ENCODE measurements around the gene CD4. TPM values are rescaled to one million over a fixed set of nuclear protein-coding genes. Genes with fewer than 3 reads are reported as not detected.

Gene CD4
- total RNA-seq, 1 donor from 2014 or later: 0.70 TPM

- no peak for TF ChIP-seq CTCF (IDR thresholded peaks at IDR 0.05)
- no peak overlapping the region for H3K4me3 Mint-ChIP-seq (ENCODE audit: unreplicated experiment)
- H3K27me3 Mint-ChIP-seq (ENCODE audit: low read depth): no peaks in the 10 kb centered on the region
- H3K4me1 Mint-ChIP-seq (ENCODE audit: low read depth): no peaks in the 10 kb centered on the region
- no peaks in the 10 kb centered on the region for H3K36me3 Mint-ChIP-seq (ENCODE audit: low read depth)
- no peak for DNase-seq (ENCODE audit: low spot score)
- no peak overlapping the region for H3K27ac Mint-ChIP-seq (ENCODE audit: unreplicated experiment)
- H3K9me3 Mint-ChIP-seq (ENCODE audit: low read depth): no peaks in the 10 kb centered on the region
These were observed 21.4 kb downstream of the CD4 start for GRCh38 chr12:6810758-6811157.

DNA sequence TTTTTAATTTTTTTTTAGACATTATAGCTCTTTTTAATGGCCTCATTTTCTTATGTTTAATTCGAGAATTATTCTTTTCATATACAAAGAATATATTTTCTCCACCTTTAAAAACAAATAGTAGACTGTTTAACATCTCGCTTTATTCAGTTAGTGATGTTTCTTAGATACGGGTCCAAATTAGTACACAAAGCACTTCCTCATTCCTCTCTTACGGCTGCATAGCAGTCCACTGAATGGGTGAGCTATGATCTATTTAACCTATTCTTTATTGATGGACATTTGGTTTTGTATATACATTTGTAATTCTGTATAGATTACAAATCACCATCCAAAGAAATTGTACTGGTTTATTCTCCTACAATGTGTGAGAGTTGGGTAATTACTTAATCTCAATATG lies 24.0 kb downstream of the CD4 start:
- H3K4me3 Mint-ChIP-seq (ENCODE audit: unreplicated experiment): no peak overlapping the region
- H3K27ac Mint-ChIP-seq (ENCODE audit: unreplicated experiment): no peak overlapping the region
- no peaks in the 10 kb centered on the region for H3K4me1 Mint-ChIP-seq (ENCODE audit: low read depth)
- H3K27me3 Mint-ChIP-seq (ENCODE audit: low read depth): peaks cover 3% of the 10 kb centered on the region
- TF ChIP-seq CTCF (IDR thresholded peaks at IDR 0.05): no peak
- H3K36me3 Mint-ChIP-seq (ENCODE audit: low read depth): no peaks in the 10 kb centered on the region
- no peak for DNase-seq (ENCODE audit: low spot score)
- H3K9me3 Mint-ChIP-seq (ENCODE audit: low read depth): no peaks in the 10 kb centered on the region

DNA sequence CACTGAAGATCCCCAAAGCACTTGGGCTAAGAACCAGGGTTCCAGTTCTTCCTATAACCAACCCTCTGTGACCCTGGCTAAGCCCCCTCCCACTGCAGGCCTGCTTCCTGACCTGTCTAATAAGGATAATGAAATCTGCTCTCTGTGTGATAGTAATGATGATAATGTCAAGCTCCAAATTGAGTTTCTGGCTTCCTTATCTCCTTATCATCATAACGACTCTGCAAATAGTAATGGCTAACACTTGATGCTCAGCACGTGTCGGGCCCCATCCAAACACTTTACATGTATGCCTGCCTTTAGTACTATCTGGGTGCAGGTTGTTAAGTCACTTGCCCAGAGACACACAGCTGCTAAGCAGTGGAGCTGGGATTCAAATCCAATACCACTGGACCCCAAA lies 27.3 kb downstream of the CD4 start:
- TF ChIP-seq CTCF (IDR thresholded peaks at IDR 0.05): no peak
- Mint-ChIP-seq H3K4me1 (ENCODE audit: low read depth) (peaks cover 18% of the 10 kb centered on the region), H3K9me3 (ENCODE audit: low read depth) (no peaks in the 10 kb centered on the region), H3K4me3 (ENCODE audit: unreplicated experiment) (no peak overlapping the region), H3K27me3 (ENCODE audit: low read depth) (peaks cover 3% of the 10 kb centered on the region), H3K36me3 (ENCODE audit: low read depth) (no peaks in the 10 kb centered on the region), H3K27ac (ENCODE audit: unreplicated experiment) (no peak overlapping the region)
- DNase-seq (ENCODE audit: low spot score): no peak

DNA sequence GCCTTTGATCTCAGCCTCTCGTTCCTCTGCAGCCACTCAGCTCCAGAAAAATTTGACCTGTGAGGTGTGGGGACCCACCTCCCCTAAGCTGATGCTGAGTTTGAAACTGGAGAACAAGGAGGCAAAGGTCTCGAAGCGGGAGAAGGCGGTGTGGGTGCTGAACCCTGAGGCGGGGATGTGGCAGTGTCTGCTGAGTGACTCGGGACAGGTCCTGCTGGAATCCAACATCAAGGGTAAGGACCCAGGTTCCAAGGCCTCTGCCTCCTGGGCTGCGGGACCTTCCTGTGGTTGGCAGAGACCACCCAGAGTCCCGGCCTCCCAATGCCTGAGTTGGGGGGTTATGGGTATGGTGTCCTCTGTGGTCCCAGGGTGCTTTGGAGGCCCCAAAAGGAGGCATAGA lies 27.8 kb downstream of the CD4 start:
- no peak overlapping the region for H3K27ac Mint-ChIP-seq (ENCODE audit: unreplicated experiment)
- DNase-seq (ENCODE audit: low spot score): no peak
- H3K4me3 Mint-ChIP-seq (ENCODE audit: unreplicated experiment): no peak overlapping the region
- no peaks in the 10 kb centered on the region for H3K36me3 Mint-ChIP-seq (ENCODE audit: low read depth)
- peaks cover 21% of the 10 kb centered on the region for H3K4me1 Mint-ChIP-seq (ENCODE audit: low read depth)
- peaks cover 3% of the 10 kb centered on the region for H3K27me3 Mint-ChIP-seq (ENCODE audit: low read depth)
- no peak for TF ChIP-seq CTCF (IDR thresholded peaks at IDR 0.05)
- no peaks in the 10 kb centered on the region for H3K9me3 Mint-ChIP-seq (ENCODE audit: low read depth)

DNA sequence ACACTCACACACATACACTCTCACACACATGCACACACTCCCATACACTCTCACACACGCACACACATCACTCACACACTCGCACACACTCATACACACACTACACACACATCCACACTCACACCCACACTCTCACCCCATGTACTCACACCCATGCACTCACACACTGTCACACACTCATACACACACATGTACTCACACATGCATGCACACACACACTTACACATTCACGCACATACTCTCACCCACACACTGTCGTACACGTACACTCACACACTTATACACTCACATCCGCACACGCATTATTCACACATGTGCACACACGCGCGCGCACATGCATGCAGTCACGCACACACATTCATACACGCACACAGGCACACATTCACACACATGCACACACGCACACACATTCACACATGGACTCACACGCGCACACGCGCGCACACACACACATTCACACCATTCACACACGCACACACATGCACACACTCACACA lies 28.4 kb downstream of the CD4 start:
- no peak for DNase-seq (ENCODE audit: low spot score)
- H3K36me3 Mint-ChIP-seq (ENCODE audit: low read depth): no peaks in the 10 kb centered on the region
- H3K4me3 Mint-ChIP-seq (ENCODE audit: unreplicated experiment): no peak overlapping the region
- no peak for TF ChIP-seq CTCF (IDR thresholded peaks at IDR 0.05)
- peaks cover 3% of the 10 kb centered on the region for H3K27me3 Mint-ChIP-seq (ENCODE audit: low read depth)
- H3K27ac Mint-ChIP-seq (ENCODE audit: unreplicated experiment): no peak overlapping the region
- H3K9me3 Mint-ChIP-seq (ENCODE audit: low read depth): no peaks in the 10 kb centered on the region
- peaks cover 27% of the 10 kb centered on the region for H3K4me1 Mint-ChIP-seq (ENCODE audit: low read depth)
